GM18517 (cell line): Measurements from ENCODE around the gene KLHL3.
"Not testable (repeated sequence)": the region's sequence is repeated elsewhere in the genome, so short reads cannot be mapped to it uniquely, and the experiment has no call there.

Experiments used
- ATAC-seq: cut with Tn5 transposase; IDR thresholded peaks from one replicate; pipeline ENCODE4 v1.9.1; 2021; ENCODE audit warnings: mild to moderate bottlenecking, moderate library complexity; ENCODE audit not compliant: unreplicated experiment

KLHL3 gene

GRCh38 chr5:137672001-137672400 is 63.9 kb downstream of the KLHL3 start:
- no peak for ATAC-seq

DNA sequence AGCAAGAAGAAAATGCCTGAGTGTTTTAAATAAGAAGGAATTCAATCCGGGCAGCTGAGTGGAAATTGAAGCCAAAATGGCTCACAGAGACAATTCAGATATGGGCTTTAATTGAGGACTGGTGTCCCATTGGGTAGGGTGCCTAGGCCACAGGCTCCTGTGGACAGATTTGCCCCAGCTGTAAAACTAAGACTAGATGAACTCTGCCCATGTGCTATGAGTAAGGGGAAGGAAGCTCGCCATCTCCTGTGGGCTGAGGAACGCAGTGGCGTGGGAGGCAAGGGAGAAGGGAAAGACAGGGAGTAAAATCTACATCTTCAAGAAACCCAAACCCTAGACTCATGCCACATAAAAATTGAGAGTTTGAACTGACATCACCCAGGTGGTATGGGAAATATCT is 66.1 kb downstream of the KLHL3 start:
- no peak for ATAC-seq

- no peak for ATAC-seq
Measured at GRCh38 chr5:137668637-137669036, 67.3 kb downstream of the KLHL3 start.

- no peak for ATAC-seq
Measured at GRCh38 chr5:137667341-137667740, 68.5 kb downstream of the KLHL3 start.

- no peak for ATAC-seq
Measured at GRCh38 chr5:137666901-137667300, 69.0 kb downstream of the KLHL3 start.

- peak; percentile 38 for ATAC-seq
Measured at GRCh38 chr5:137666461-137666850, 69.4 kb downstream of the KLHL3 start.

DNA sequence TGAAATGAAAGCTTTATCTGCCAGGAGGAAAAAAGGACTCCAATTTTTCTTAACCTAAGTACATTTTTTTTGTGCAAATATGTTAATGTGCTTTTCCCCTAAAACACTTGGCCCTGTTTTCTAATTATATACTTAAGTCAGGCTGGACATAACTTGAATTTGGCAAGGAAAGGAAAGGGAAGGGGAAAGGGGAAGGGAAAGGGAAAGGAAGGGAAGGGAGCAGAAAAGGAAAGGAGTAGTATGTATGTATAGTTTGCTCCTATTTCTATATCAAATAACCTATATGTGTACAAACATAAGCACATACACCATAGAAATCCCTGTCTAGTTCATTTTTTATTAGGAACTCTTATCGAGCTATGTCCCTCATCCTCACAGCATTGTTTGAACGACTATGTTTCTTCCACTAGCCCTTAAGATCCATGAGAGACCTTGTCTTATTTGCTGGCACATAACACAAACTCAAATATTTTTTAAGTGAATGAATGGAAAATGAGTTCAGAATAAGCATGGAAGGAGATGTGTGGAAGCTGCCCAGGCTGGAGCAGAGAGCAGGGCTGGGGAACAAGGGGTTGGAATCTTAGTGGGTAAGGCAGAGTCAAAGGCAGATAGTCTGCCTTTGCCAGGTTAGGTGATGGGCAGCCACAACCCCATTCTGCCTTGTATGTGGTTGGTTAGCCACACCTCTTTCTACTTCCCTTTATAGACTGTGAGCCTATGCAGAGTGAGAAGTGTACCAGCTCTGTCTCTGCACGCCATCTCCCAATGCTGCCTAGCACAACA is 70.0 kb downstream of the KLHL3 start:
- peak; percentile 98 for ATAC-seq

DNA sequence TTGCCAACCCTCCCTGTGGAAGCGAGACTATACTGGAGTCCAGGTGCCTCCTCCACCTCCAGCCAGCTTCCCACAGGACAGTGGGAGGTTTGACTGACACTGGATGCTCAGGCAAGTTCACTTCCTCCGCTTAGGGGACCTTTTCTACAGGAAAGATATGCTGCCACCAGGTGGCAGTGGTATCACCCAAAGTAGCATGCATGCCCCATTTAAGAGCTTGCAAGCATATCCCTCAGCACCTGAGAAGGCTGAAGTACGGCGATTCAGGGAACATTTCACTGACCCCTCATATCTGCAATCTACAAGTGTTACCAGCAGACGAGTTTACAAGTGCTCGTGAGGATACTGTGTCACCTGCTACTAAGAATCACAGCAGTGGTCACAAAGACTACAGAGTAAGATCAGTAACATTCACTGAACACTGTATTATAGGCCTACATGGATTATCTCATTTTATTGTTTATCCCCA is 75.5 kb downstream of the KLHL3 start:
- ATAC-seq = peak; percentile 71

GRCh38 chr5:137659209-137659608 is 76.7 kb downstream of the KLHL3 start:
- ATAC-seq = no peak

- ATAC-seq = no peak
Measured at GRCh38 chr5:137658324-137658723, 77.6 kb downstream of the KLHL3 start.

- no peak for ATAC-seq
Measured at GRCh38 chr5:137657073-137657472, 78.8 kb downstream of the KLHL3 start.

DNA sequence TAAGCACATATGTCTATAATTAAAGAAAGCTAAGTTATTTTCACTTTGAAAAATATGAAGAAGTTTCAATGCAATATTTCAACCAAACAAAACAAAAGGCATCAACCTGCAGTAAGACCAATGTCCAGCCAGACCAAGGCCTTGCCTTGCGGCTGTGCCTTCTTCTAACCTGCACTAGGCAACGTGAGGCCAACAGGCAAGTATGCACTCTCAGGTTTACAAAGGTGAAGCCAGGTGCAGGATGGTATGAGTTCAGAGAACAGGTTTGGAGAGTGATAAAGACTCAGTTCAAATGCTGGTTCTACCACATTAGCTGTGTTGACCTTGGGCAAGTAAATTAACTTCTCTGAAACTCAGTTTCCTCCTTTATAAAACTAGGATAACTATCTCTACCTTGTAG is 79.3 kb downstream of the KLHL3 start:
- no peak for ATAC-seq

- ATAC-seq = no peak
Measured at GRCh38 chr5:137651022-137651421, 84.9 kb downstream of the KLHL3 start.

DNA sequence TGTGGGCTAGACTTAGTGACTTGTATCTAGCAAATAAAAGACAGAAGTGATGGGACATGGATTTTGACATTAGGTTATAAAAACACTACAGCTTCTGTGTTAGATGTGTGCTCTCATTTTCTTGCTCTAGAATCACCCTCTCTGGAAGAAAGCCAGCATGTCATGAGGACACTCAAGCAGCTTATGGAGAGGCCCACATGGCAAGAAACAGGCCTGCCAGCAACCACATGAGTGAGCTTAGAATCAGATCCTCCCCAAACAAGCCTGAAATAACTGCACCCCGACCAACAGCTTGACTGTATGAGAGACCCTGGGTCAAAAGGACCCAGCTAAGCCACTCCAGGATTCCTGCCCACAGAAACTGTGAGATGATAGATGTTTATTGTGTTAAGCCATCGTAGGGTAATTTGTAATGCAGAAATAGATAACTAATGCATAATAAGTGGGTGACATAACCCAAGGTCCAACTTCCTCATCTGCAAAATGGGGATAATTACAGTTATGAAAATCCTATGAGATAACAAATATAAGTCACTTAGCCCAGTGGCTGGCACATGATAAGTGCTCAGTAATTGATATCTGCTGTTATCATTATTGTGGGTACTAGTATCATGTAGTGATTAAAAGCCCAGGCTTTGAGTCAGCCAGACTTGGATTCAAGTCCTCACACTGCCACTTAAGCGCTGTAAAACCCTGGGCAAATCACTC is 86.5 kb downstream of the KLHL3 start:
- no peak for ATAC-seq

GRCh38 chr5:137648361-137648760 is 87.5 kb downstream of the KLHL3 start:
- no peak for ATAC-seq

- no peak for ATAC-seq
Measured at GRCh38 chr5:137647401-137647800, 88.5 kb downstream of the KLHL3 start.

DNA sequence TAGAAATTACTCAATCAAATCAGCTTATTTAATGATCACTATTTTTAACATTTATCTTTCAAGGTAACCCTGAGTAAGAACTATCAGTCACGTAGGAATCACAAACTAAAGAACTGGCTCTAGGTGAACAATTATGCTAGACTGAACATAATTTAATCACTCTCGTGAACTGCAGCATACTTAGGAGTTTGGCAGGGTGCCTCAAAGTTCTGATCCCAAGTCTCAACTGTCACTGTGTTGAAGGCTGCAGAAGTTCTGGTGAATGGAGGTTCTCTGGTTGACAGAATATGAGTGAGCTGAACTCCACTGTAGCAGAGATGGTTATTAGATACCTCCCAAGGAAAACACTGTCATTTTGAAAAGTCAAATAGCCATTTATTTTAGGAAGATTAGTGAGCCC is 89.1 kb downstream of the KLHL3 start:
- ATAC-seq = no peak

DNA sequence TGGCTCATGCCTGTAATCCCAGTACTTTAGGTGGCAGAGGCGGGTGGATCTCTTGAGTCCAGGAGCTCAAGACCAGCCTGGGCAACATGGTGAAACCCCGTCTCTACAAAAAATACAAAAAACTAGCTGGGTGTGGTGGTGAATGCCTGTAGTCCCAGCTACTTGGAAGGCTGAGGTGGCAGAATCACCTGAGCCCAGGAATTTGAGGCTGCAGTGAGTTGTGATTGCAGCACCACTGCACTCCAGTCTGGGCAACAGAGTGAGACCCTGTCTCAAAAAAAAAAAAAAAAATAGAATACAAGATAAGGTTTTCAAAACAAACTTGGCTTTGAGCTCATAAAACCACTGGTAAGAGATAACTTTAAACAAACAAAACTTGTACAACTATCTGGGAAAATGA is 92.8 kb downstream of the KLHL3 start:
- ATAC-seq = not testable (repeated sequence)

- no peak for ATAC-seq
Measured at GRCh38 chr5:137642091-137642490, 93.8 kb downstream of the KLHL3 start.

DNA sequence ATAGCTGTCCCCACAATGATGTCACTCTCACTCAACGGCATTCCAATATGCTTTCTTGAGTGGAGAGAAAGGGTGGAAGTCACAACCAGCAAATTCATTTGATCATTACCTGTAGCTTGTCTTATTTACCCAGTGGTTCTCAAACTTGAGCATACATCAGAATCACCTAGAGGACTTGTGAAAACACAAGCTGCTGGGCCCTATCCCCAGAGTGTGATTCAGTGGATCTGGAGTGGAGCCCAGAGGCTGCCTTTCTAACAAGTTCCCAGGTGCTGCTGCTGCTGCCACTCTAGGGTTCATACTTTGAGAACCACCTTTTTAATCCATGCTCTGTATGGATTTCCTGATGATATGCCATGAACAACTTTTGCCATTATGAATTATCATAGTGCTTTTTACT is 94.7 kb downstream of the KLHL3 start:
- ATAC-seq = no peak

GRCh38 chr5:137639645-137640044 is 96.2 kb downstream of the KLHL3 start:
- ATAC-seq = no peak

- no peak for ATAC-seq
Measured at GRCh38 chr5:137638841-137639240, 97.0 kb downstream of the KLHL3 start.
